RWPE1 (cell line): Measurements from ENCODE around the gene SCP2.

Source experiments
- CTCF ChIA-PET: fragments of 350-600 bp; sonication (Branson Sonifier 250); formaldehyde crosslinking; extraction: SDS; loops from one replicate; lab custom pipeline; 2021; lab: Yijun Ruan, JAX
- POLR2A ChIA-PET: fragments of 400-600 bp; formaldehyde crosslinking; extraction: SDS; loops from one replicate; lab custom pipeline; 2020; ENCODE audit warnings: antibody characterized with exemption; ENCODE audit not compliant: low non-redundant PET; lab: Yijun Ruan, JAX
- DNase-seq: peaks from one replicate; pipeline ENCODE4 v3.0.0; 2012; ENCODE audit warnings: low spot score
- H3K27ac ChIP-seq: fragments of 450-650 bp; 2 replicates; pipeline ENCODE4 v1.5.1; 2017
- TF ChIP-seq, protein P1 (sequence below): fragments of 450-650 bp; conservative IDR thresholded peaks from 2 replicates; pipeline ENCODE4 v1.5.1; 2017; ENCODE audit warnings: low read depth, mild to moderate bottlenecking

SCP2 gene

DNA sequence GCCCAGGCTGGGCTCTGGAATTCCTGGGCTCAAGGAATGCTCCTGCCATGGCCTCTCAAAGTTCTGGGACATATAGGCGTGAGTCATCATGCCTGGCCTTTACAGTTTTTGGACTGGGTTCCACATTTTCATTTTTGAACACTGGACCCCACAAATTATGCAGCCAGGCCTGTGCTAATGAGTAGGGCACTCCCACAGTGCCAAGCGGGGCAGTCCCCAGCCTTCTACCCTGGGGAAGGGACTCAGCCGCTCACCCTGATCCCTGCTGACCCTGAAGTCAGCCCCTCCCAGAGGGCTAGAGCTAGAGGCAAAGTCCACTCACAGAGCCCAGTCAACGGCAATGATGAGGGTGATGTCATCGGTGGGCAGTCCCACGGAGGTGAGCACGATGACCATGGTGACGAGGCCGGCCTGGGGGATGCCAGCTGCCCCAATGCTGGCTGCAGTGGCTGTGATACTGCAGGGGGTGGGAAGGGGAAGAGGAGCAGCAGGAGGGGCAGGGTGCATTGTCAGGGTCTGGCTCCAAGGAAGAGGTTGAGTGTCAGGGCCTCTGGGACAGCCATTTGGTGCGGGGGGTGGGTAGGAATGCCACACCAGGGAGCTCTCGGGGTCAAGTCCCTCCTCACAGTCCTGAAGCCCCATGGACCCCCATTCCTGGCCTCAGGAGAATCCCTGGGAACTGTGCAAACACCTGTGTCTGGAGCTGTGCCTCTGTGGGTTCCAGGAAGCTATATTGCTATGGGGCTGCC is 162.6 kb downstream of the SCP2 start:
- POLR2A ChIA-PET, result no interaction called here

DNA sequence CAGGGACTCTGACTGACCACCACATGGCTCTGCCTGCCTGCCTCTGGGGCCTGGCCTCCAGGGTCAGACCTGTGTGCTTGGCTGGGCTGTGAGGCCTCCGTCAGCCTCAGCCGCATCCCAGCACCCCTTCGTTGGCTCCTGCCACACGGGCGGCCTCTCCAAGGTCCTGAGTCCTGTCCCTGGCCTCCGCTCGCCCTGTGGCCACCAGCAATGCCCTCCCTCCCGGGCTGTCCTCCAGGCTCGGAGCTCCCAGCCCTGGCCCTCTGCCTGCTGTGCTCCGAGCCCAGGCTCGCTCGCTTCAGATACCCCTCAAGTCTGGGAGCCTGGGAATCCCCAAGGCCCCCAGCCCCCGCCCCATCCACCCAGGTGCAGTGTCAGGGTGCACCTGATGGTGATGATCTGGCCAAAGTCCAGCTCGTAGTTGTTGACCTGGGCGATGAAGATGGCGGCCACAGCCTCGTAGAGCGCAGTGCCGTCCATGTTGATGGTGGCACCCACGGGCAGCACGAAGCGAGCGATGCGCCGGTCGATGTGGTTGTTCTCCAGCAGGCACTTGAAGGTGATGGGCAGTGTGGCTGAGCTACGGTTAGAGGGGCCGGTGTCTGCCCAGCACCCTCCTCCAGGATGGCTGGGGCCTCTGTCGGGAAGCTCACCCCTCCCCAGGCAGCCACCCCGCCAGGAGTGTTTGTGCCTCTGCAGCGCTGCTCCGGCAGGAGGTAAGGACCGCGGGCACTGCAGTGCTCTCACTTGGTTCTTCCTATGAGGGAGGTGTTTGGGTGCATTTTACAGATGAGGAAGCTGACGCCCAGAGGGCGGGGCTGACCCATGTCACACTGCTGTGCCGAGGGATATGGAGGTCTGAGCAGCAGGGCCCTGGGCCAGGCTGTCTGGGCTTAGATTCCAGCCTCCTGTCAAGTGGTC is 163.4 kb downstream of the SCP2 start:
- H3K27ac ChIP-seq, result no peak overlapping the region
- POLR2A ChIA-PET, result no interaction called here
- TF ChIP-seq, protein P1, sequence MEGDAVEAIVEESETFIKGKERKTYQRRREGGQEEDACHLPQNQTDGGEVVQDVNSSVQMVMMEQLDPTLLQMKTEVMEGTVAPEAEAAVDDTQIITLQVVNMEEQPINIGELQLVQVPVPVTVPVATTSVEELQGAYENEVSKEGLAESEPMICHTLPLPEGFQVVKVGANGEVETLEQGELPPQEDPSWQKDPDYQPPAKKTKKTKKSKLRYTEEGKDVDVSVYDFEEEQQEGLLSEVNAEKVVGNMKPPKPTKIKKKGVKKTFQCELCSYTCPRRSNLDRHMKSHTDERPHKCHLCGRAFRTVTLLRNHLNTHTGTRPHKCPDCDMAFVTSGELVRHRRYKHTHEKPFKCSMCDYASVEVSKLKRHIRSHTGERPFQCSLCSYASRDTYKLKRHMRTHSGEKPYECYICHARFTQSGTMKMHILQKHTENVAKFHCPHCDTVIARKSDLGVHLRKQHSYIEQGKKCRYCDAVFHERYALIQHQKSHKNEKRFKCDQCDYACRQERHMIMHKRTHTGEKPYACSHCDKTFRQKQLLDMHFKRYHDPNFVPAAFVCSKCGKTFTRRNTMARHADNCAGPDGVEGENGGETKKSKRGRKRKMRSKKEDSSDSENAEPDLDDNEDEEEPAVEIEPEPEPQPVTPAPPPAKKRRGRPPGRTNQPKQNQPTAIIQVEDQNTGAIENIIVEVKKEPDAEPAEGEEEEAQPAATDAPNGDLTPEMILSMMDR, result no peak
- CTCF ChIA-PET, result no interaction called here
- no peak for DNase-seq

More for the DNA sequence above, 162.6 kb downstream of the SCP2 start:
- CTCF ChIA-PET, result interaction anchor here (0.6 kb wide), 2 partner anchors 14 to 125 kb away, joined by 3 read pairs; no protein-coding TSS in a partner anchor
- TF ChIP-seq, protein P1, result no peak
- DNase-seq, result no peak
- H3K27ac ChIP-seq, result no peak overlapping the region

DNA sequence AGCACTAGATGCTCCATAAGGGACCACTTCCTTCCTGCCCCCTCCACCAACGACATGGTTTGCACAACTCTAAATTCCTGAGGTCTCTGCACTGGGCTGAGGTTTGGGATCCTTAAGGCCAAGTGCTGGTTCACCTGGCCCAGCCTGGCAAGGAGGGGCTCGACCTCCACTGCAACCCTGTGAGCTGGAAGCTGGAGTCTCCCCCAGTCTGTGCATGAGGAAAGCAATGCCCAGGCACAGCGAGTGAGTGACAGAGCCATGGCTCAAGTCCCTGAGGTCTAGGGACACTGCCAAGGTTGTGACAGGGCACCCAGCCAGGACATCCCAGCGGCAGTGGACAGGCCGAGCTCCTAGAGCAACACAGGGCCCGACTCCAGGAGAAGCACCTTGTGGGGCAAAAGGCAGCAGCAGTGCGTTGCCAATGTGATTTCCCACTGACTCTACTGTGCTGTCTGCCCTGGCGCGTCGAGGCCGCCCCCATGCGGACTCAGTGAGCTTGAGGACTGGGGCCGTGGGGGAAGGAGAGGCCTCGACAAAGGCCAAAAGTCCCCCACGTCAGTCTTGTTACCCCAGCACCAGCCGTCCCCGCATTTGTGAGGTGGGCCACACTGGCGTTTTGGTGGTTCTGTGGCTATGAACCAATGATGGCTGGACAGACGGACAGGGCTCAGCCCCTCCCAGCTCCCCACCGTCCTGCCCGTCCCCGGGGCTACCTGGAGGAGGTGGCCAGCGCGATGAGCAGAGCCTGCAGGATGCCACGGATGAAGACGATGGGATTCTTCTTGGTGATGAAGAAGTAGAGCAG is 165.0 kb downstream of the SCP2 start:
- POLR2A ChIA-PET, result no interaction called here
- CTCF ChIA-PET, result no interaction called here
- H3K27ac ChIP-seq, result no peak overlapping the region
- TF ChIP-seq, protein P1, result no peak
- no peak for DNase-seq

DNA sequence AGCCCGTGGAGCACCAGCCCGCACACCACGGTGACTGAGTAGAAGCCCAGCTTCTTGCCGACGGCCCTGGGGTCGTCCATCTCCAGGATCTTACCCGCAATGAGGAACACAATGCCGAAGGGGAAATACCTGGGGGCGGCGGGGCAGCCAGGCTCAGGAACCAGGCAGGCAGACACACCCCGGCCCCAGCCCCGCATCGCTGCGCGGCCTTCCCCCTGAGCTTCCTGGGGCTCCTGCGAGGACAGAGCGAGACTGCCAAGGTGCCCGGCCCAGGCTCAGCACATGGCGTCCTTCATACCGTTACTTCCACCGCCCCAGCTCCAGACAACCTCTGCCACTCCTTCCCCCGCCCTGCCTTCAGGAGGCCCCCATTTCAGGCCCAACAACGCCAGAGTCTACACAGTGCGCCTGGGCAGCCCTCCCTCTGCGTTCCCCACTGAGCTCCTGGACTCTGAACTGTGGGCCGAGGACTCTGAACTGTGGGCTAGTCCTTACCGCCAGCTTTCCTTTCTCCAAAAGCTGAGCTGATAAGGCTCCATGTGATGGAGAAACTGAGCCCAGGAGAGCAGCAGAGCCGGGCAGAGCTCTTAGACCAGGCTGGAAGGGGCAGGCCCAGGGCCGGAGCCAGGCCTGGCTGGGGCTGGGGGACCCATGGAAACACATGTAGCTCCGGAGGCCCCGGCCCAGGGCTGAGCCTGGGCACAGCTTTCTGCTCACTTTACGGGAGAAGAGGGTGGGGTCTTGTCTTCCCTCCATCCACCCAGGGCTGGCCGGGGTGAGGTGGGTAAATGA is 165.8 kb downstream of the SCP2 start:
- POLR2A ChIA-PET, result no interaction called here
- CTCF ChIA-PET, result no interaction called here
- DNase-seq, result no peak
- TF ChIP-seq, protein P1, result no peak
- H3K27ac ChIP-seq, result no peak overlapping the region

DNA sequence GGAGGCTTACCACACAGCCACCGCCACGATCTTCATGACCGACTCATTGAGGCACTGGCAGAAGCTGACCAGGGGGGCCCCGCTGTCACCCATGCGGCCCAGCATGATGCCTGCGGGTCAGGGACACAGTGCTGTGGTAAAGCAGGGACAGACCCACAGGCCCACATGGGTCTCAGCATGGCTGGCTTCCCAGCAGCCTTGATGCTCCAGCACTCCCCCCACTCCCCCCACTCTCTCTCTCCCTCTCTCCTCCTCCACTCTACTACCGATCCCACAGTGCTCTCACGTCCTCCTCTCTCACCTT is 166.3 kb downstream of the SCP2 start:
- no peak for DNase-seq
- TF ChIP-seq, protein P1, result no peak
- no peak overlapping the region for H3K27ac ChIP-seq
- POLR2A ChIA-PET, result no interaction called here
- CTCF ChIA-PET, result interaction anchor here (0.7 kb wide), 1 partner anchor 50 kb away, joined by 6 read pairs; no protein-coding TSS in a partner anchor
